GM18858 (cell line): Measurements from ENCODE around the gene KLF7.
A peak's percentile ranks its signal among the peaks of the same experiment; 100 is the strongest.

Experiments
- ATAC-seq: cut with Tn5 transposase; IDR thresholded peaks from one replicate; pipeline ENCODE4 v1.9.1; 2021; ENCODE audit not compliant: unreplicated experiment

Gene KLF7

GRCh38 chr2:207150284-207150683 lies 15.5 kb downstream of the KLF7 start:
- ATAC-seq = no peak

- ATAC-seq = peak; percentile 76
Measured at GRCh38 chr2:207149249-207150213, 16.2 kb downstream of the KLF7 start.

- no peak for ATAC-seq
Measured at GRCh38 chr2:207148020-207148419, 17.7 kb downstream of the KLF7 start.

GRCh38 chr2:207144173-207144785 lies 21.5 kb downstream of the KLF7 start:
- no peak for ATAC-seq

GRCh38 chr2:207143215-207144172 lies 22.3 kb downstream of the KLF7 start:
- no peak for ATAC-seq

- no peak for ATAC-seq
Measured at GRCh38 chr2:207142461-207142860, 23.3 kb downstream of the KLF7 start.

GRCh38 chr2:207141386-207141785 lies 24.4 kb downstream of the KLF7 start:
- no peak for ATAC-seq

GRCh38 chr2:207140265-207140664 lies 25.5 kb downstream of the KLF7 start:
- ATAC-seq = no peak

GRCh38 chr2:207139552-207139951 lies 26.2 kb downstream of the KLF7 start:
- ATAC-seq = no peak

- ATAC-seq = no peak
Measured at GRCh38 chr2:207138627-207139297, 27.0 kb downstream of the KLF7 start.

- no peak for ATAC-seq
Measured at GRCh38 chr2:207137596-207138337, 28.0 kb downstream of the KLF7 start.

GRCh38 chr2:207136874-207137273 lies 28.9 kb downstream of the KLF7 start:
- no peak for ATAC-seq

- ATAC-seq = no peak
Measured at GRCh38 chr2:207135801-207136457, 29.8 kb downstream of the KLF7 start.

GRCh38 chr2:207135340-207135739 lies 30.4 kb downstream of the KLF7 start:
- no peak for ATAC-seq

GRCh38 chr2:207133820-207134519 lies 31.8 kb downstream of the KLF7 start:
- ATAC-seq = no peak

- no peak for ATAC-seq
Measured at GRCh38 chr2:207133458-207133819, 32.3 kb downstream of the KLF7 start.

GRCh38 chr2:207132019-207132418 lies 33.7 kb downstream of the KLF7 start:
- ATAC-seq = no peak

- ATAC-seq = no peak
Measured at GRCh38 chr2:207131594-207131993, 34.2 kb downstream of the KLF7 start.
